H1 (cell line): Measurements from ENCODE around the gene DDOST.

Source experiments
- CTCF ChIP-seq, 3 experiments: IDR thresholded peaks; 1 replicate in 2 of 3; 2 replicates in 1 of 3; pipeline versions ENCODE4 v1.5.1 to v1.6.1; 2011; ENCODE audit warnings: low read length in 3 of 3, mild to moderate bottlenecking in 3 of 3, inconsistent platforms in 2 of 3, low read depth in 1 of 3, moderate library complexity in 1 of 3; ENCODE audit not compliant: insufficient read depth in 1 of 3; ENCODE audit errors: control extremely low read depth in 1 of 3
- EP300 ChIP-seq, 2 experiments: IDR thresholded peaks; 1 replicate in 1 of 2; 2 replicates in 1 of 2; pipeline ENCODE4 v1.6.1; 2011 to 2012; ENCODE audit warnings: low read depth in 2 of 2, low read length in 2 of 2, mild to moderate bottlenecking in 2 of 2, borderline replicate concordance in 1 of 2, inconsistent platforms in 1 of 2, moderate library complexity in 1 of 2
- KDM1A ChIP-seq: fragments of 200-600, 300-600 bp; sonication (generic); IDR thresholded peaks from 2 replicates; pipeline ENCODE4 v1.7.1; 2016; ENCODE audit warnings: mild to moderate bottlenecking, low read length, borderline replicate concordance
- NRF1 ChIP-seq: IDR thresholded peaks from 2 replicates; pipeline ENCODE4 v1.6.1; 2011; ENCODE audit warnings: mild to moderate bottlenecking, low read depth, low read length, improper control_type of control experiment
- POLR2A ChIP-seq, 2 experiments: IDR thresholded peaks; 1 replicate in 1 of 2; 2 replicates in 1 of 2; pipeline ENCODE4 v1.6.1; 2011; ENCODE audit warnings: low read depth in 2 of 2, low read length in 2 of 2, mild to moderate bottlenecking in 2 of 2; ENCODE audit errors: control extremely low read depth in 1 of 2
- RFX5 ChIP-seq: IDR thresholded peaks from 2 replicates; pipeline ENCODE4 v1.6.1; 2011; ENCODE audit warnings: low read depth, low read length, improper control_type of control experiment, borderline replicate concordance
- SP2 ChIP-seq: IDR thresholded peaks from 2 replicates; pipeline ENCODE4 v1.6.1; 2012; ENCODE audit warnings: mild to moderate bottlenecking, low read length, inconsistent platforms

GRCh38 chr1:20610970-20611369 lies 50.2 kb downstream of the DDOST start:
- TF ChIP-seq POLR2A (IDR thresholded peaks at IDR 0.05; ENCODE audit: control extremely low read depth in 1 of 2, low read depth in 2 of 2, low read length in 2 of 2) (no peak), RFX5 (no peak), EP300 (IDR thresholded peaks at IDR 0.05; ENCODE audit: borderline replicate concordance in 1 of 2, low read depth in 2 of 2, low read length in 2 of 2) (no peak), CTCF (IDR thresholded peaks at IDR 0.05; ENCODE audit: control extremely low read depth in 1 of 3, insufficient read depth in 1 of 3, low read depth in 1 of 3, low read length in 3 of 3) (no peak), NRF1 (no peak), SP2 (no peak), KDM1A (no peak)
